HFF-Myc (cell line): ENCODE data around the gene HILPDA.
"Not testable (repeated sequence)": the region's sequence is repeated elsewhere in the genome, so short reads cannot be mapped to it uniquely, and the experiment has no call there.

Experiments
- DNase-seq: peaks from one replicate; pipeline ENCODE4 v3.0.0-alpha.2; 2011; ENCODE audit warnings: low read depth; ENCODE audit errors: extremely low read depth
- H3K4me3 ChIP-seq: replicated peaks from 2 replicates; pipeline ENCODE4 v1.5.1; 2011; ENCODE audit warnings: low read depth, mild to moderate bottlenecking, control low read depth, low read length
- TF ChIP-seq, protein P1 (sequence below): IDR thresholded peaks from 2 replicates; pipeline ENCODE4 v1.5.1; 2012; ENCODE audit warnings: mild to moderate bottlenecking, low read depth, low read length, control low read depth; ENCODE audit errors: missing control alignments

The HILPDA gene

DNA sequence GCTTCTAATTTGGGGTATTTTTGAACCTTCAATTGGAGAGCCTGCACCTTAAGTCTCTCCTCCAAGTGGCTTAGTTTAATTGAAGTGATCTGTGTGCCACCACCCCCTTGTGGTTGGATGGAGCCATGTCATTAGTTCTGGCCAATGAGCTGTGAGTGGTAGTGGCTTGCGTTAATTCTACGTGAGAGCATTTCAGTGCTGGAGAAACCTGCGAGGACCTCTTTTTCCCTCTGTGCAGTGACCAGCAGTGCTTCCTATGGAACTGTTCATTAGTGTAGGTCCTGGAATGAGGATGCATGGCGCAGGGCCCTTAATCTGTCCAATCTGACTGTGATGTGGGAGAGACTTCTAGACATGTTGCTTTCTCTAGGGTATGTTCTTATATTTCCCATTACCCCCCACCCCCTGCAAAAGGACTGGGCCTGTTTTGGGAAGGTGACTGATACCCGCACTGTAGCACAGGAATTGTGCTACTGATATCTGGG, 3.8 kb downstream of the HILPDA start:
- peak; percentile 40 for DNase-seq
- no peak overlapping the region for H3K4me3 ChIP-seq
- TF ChIP-seq, protein P1, sequence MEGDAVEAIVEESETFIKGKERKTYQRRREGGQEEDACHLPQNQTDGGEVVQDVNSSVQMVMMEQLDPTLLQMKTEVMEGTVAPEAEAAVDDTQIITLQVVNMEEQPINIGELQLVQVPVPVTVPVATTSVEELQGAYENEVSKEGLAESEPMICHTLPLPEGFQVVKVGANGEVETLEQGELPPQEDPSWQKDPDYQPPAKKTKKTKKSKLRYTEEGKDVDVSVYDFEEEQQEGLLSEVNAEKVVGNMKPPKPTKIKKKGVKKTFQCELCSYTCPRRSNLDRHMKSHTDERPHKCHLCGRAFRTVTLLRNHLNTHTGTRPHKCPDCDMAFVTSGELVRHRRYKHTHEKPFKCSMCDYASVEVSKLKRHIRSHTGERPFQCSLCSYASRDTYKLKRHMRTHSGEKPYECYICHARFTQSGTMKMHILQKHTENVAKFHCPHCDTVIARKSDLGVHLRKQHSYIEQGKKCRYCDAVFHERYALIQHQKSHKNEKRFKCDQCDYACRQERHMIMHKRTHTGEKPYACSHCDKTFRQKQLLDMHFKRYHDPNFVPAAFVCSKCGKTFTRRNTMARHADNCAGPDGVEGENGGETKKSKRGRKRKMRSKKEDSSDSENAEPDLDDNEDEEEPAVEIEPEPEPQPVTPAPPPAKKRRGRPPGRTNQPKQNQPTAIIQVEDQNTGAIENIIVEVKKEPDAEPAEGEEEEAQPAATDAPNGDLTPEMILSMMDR = peak; percentile 81

DNA sequence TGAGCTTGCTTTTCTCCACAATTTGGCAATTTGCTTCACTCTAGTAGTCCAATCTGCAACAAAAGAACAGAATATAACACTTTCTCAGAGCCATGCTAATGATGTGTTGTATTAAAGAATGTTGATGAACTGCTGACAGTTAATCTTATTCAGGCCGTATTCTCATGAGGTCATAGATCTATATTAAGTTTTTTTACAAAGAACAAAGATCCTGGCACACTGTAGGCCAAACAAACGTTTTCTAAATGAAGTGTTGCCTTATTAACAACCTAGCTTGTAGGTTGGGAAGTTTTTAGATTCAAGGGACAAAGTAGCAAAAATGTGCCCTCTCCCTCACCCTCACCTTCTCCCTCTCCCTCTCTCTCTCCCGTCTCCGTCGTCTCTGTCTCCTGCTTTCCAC, 6.8 kb downstream of the HILPDA start:
- DNase-seq = no peak
- TF ChIP-seq, protein P1 = no peak
- H3K4me3 ChIP-seq = no peak overlapping the region

DNA sequence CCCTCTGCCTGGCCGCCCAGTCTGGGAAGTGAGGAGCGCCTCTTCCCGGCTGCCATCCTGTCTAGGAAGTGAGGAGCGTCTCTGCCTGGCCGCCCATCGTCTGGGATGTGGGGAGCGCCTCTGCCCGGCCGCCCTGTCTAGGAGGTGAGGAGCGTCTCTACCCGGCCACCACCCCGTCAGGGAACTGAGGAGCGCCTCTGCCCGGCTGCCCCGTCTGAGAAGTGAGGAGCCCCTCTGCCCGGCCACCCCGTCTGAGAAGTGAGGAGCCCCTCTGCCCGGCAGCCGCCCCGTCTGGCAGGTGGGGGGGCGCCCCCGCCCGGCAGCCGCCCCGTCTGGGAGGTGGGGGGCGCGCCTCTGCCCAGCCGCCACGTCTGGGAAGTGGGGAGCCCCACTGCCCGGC, 7.7 kb downstream of the HILPDA start:
- H3K4me3 ChIP-seq, DNase-seq: not testable (repeated sequence)

DNA sequence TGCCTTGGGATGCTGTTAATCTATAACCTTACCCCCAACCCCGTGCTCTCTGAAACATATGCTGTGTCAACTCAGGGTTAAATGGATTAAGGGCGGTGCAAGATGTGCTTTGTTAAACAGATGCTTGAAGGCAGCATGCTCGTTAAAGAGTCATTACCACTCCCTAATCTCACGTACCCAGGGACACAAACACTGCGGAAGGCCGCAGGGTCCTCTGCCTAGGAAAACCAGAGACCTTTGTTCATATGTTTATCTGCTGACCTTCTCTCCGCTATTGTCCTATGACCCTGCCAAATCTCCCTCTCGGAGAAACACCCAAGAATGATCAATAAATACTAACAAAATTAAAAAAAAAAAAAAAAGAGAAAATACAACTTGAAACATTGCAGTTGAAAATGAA, 8.3 kb downstream of the HILPDA start:
- H3K4me3 ChIP-seq, DNase-seq: not testable (repeated sequence)

DNA sequence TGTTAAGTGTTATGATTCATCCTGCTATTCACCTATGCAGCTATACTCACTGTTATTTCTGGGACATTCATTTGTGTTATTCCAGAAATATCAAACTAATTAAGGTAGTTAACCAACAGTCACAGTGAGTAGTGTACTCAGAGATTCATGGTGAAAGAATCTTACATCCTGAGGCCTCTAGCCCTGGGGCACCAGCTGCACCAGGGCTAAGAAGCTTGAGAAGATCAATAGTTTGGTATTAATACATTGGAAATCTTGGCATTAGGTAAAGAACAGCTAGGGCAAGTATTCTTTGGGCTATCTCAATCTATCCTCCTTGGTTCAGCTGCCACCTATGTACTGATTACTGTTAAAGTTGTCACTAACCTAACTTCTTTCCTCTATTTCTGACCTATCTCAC, 11.2 kb downstream of the HILPDA start:
- not testable (repeated sequence) for DNase-seq, H3K4me3 ChIP-seq

DNA sequence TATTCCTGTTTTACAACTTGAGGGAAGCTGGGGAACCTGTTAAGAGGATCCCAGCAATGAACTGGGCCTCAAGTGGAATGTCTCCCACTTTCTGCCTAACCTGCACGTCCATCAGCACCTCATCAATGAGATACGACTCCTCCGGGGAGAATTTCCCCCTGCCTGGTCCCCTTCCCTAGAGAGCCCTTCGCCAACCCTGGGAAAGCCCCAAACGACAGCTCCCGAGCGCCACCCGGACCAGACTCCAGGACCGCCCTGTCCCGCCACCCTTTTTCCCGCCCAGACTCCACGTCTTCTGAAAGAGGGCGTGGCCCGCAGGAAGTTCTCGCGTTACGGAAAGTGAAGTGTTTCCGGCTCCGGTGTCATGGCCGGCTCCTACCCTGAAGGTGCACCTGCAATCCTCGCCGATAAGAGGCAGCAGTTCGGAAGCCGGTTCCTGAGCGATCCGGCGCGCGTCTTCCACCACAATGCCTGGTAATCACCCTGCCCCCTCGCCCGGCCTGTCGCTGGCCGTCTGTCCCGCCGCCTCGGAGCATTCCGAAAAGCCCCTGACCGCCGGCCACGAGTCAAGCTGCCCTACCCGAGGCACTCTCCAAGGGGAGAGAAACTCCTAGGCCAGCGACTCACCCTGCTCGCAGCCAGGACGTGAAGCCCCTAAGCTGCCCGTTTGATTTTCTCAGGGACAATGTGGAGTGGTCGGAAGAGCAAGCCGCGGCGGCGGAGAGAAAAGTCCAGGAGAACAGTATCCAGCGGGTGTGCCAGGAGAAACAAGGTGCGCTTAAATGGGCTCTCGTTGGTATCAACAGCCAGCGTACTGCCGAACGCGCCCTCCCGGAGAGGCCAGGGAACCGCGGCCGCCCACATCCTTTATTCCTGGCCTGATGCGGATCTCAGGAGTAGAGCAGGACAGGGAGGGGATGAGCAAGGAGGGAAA, 21.0 kb downstream of the HILPDA start, which contains the start of gene METTL2B:
Gene METTL2B, plus strand, starts transcription at position 347 of the 934 bp plus-strand sequence. Its CDS starts 18 bp downstream, at position 365.
- TF ChIP-seq, protein P1 = peak; percentile 25
- H3K4me3 ChIP-seq = peak within 1 kb of the TSS; percentile 81
- DNase-seq = peak; percentile 86

DNA sequence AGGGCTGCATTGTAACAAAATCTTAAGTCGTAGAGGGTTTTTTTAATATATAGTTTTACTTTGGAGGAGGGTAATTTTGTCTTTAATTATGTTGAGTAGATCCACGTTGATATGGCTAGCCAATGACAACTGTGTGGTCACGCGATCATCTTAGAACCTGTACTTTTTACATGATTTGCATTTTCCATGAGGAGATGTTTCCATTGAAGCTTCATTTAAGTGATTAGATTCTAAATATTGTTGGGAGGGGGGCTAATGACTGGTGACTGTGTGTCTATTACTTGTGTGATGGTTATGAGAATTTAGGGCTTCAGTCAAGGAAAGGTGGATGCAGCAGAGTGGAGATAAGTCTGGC, 21.6 kb downstream of the HILPDA start:
- not testable (repeated sequence) for DNase-seq

DNA sequence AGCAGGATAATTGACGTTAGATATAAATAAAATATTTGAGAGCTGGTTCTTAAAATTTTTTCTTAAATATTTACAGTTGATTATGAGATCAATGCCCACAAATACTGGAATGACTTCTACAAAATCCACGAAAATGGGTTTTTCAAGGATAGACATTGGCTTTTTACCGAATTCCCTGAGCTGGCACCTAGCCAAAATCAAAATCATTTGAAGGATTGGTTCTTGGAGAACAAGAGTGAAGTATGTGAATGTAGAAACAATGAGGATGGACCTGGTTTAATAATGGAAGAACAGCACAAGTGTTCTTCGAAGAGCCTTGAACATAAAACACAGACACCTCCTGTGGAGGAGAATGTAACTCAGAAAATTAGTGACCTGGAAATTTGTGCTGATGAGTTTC, 23.4 kb downstream of the HILPDA start:
- not testable (repeated sequence) for H3K4me3 ChIP-seq, DNase-seq

More for the DNA sequence above, 21.6 kb downstream of the HILPDA start:
- peak overlapping the region; percentile 81 for H3K4me3 ChIP-seq

DNA sequence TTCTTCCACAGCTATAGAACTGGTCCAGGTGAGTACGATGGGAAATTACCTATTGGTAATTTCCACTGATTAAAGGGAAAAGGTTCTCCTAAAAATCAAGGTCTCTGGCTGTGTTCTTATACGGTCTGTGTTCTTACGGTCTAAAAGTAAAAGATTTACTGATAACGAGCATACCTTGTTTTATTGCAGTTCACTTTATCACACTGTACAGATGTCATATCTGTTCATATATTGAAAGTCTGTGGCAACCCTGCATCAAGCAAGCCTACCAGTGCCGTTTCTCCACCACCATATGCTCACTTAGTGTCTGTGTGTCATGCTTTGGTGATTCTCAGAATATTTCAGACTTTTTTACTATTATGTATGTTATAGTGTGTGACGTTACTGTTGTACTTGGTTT, 32.5 kb downstream of the HILPDA start:
- H3K4me3 ChIP-seq, DNase-seq: not testable (repeated sequence)

DNA sequence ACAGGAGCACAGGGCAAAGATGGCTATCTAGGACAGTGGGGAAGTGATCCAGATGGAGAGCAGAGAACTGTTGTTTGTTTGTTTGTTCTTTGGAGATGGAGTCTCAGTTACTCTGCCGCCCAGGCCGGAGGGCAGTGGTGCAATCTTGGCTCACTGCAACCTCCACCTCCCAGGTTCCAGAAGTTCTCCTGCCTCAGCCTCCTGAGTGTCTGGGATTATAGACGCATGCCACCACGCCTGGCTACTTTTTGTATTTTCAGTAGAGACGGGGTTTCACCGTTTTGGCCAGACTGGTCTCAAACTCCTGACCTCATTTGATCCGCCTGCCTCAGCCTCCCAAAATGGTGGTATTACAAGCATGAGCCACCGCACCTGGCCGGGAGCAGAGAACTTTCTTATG, 41.7 kb downstream of the HILPDA start:
- TF ChIP-seq, protein P1 = no peak
- no peak for DNase-seq
- H3K4me3 ChIP-seq = no peak overlapping the region

DNA sequence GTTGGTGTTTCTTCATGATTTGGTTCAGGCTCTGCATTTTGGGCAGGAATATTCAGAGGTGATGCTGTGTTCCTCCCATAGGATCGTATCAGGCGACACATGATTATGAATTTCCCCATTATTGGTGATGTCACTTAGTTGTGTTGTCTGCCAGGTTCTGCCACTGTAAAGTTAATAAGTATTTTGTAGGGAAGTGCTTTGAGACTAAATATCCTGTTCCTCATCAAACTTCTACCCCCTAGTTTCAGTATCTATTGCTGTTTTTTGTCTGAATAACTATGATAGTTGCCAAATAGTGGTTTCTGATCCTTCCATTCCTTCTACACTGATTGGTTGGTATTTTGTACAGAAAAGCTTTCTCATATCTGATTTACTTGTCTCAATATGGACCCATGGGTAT, 49.7 kb downstream of the HILPDA start:
- not testable (repeated sequence) for H3K4me3 ChIP-seq

DNA sequence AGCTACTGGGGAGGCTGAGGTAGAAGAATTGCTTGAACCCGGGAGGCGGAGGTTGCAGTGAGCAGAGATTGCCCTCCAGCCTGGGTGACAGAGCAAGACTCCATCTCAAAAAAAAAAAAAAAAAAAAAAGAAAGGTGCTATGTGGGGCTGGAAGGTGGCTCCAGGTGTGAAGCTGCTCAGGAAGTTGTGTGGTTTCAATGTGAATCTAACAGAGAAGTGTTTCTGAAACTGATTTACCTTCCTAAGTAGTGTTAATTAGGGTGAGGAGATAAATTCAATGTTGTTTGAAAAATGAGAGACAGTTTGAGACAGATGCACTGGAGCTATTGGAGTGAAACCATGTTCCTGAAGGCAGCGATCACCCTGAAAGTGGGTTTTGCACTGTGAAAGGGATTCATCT, 51.1 kb downstream of the HILPDA start:
- DNase-seq, H3K4me3 ChIP-seq: not testable (repeated sequence)

More for the DNA sequence above, 49.7 kb downstream of the HILPDA start:
- not testable (repeated sequence) for DNase-seq

DNA sequence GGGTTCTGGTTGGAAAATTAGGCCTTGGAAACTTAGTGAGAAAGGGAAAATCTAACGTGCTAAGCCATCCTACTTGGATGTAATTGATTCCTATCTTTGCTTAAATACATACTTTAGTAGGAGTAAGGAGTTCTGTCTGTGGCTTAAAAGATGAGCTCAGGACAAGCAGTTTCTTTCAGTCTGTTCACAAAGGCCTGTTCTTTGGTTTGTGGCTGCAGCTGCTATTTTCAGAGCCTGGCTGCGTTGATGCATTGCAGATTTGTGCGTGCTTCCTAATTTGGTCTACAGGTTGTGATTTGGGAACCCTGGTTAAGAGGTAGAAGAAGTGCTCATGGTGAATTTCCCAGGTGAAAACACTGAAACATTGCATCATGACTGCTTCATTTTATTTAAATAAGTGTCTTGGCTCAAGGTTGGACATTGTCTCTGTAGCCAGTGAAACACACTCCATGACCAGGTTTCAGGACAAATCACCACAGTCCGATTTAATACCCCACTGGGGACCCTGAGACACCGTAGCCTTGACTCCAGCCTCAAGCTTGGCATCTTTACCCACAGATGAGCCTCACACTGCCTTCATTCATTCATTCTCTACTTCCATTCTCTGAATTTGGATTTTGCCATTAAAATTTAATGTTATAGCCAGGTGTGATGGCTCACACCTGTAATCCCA, 51.8 kb downstream of the HILPDA start:
- DNase-seq, H3K4me3 ChIP-seq: not testable (repeated sequence)
